ENCODE measurements around the gene RFX8.

RFX8 gene

DNA sequence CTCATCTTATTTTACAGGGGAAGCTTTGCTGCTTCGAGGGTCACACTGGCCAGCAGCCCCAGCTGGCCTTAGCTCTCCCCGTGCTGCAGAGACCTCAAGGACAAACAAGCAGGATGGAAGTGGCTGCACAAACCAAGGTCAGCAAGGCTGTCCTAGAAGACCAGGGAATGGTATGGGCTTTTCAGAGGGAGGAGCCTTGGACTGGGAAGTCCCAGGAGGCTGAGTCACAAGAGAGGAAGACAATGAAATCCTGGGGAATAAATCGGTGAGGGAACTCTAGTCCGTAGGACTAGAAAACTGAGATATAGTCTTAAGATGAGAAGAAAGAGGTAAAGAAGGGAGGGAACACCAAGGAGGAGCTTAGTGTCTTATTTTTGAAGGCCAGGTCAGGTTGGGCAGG is 103.3 kb downstream of the RFX8 start:
- TF ChIP-seq, protein P1, sequence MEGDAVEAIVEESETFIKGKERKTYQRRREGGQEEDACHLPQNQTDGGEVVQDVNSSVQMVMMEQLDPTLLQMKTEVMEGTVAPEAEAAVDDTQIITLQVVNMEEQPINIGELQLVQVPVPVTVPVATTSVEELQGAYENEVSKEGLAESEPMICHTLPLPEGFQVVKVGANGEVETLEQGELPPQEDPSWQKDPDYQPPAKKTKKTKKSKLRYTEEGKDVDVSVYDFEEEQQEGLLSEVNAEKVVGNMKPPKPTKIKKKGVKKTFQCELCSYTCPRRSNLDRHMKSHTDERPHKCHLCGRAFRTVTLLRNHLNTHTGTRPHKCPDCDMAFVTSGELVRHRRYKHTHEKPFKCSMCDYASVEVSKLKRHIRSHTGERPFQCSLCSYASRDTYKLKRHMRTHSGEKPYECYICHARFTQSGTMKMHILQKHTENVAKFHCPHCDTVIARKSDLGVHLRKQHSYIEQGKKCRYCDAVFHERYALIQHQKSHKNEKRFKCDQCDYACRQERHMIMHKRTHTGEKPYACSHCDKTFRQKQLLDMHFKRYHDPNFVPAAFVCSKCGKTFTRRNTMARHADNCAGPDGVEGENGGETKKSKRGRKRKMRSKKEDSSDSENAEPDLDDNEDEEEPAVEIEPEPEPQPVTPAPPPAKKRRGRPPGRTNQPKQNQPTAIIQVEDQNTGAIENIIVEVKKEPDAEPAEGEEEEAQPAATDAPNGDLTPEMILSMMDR (IDR thresholded peaks at IDR 0.05; ENCODE audit: low read depth, low read length, missing control alignments): no peak
- no peak overlapping the region for H3K4me3 ChIP-seq (ENCODE audit: low read depth, low read length)
- no peak for DNase-seq (ENCODE audit: low read depth)

DNA sequence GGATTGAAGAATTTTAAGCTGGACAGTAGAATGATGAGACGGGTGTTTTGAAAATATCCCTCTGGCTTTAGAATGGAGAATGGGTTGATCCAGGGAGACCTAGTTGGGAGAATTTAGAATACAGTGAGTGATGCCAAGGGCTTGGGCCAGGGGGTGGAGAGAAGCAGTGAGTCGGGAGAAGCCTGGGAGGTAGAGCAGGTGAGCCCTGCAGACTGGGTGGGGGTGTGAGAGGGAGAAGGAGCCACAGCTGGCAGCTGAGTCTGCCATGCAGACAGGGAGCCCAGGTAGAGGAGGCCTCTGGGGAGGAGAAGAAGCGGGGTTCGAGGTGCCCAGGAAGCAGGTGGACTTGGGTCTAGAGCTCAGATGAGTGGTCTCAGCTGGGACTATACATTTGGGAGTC is 105.8 kb downstream of the RFX8 start:
- no peak for DNase-seq (ENCODE audit: low read depth)
- TF ChIP-seq, protein P1 (IDR thresholded peaks at IDR 0.05; ENCODE audit: low read depth, low read length, missing control alignments): no peak
- no peak overlapping the region for H3K4me3 ChIP-seq (ENCODE audit: low read depth, low read length)

DNA sequence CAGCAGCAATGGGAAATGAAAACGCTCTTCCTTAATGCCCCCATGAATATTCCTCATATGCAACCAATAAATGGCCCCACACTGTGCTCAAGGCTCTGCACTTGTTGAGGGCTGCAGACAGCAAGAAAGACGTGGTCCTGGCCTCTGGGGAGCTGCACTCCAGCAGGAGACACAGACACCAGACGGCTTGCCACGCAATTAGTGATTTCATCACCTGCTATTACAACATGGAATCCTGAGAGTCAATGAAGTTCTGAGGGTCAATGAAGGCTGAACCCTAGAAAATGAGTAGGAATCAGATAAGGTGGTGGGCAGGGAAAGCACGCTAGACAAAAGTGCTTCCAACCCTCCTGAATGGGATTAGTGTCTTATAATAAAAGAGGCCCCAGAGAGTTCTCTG is 106.5 kb downstream of the RFX8 start:
- H3K4me3 ChIP-seq (ENCODE audit: low read depth, low read length): no peak overlapping the region
- TF ChIP-seq, protein P1 (IDR thresholded peaks at IDR 0.05; ENCODE audit: low read depth, low read length, missing control alignments): no peak
- DNase-seq (ENCODE audit: low read depth): no peak

DNA sequence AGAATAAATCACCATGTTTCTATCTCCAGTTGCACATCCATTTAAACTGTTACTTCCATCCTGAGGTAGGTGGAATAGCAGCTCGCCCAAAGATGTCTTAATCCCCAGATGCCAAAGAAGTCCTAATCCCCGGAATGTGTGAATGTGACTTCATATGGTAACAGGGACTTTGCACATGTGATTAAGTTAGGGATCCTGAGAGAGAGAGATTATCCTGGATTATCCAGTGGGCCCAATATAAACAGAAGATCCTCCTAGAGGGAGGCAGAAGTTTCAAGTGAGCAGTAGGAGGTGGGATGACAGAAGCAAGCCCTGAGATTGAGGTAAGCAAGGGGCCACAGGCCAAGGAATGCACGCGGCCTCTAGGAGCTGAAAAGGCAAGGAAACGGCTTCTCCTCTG is 107.4 kb downstream of the RFX8 start:
- TF ChIP-seq, protein P1 (IDR thresholded peaks at IDR 0.05; ENCODE audit: low read depth, low read length, missing control alignments): no peak
- no peak overlapping the region for H3K4me3 ChIP-seq (ENCODE audit: low read depth, low read length)
- no peak for DNase-seq (ENCODE audit: low read depth)

DNA sequence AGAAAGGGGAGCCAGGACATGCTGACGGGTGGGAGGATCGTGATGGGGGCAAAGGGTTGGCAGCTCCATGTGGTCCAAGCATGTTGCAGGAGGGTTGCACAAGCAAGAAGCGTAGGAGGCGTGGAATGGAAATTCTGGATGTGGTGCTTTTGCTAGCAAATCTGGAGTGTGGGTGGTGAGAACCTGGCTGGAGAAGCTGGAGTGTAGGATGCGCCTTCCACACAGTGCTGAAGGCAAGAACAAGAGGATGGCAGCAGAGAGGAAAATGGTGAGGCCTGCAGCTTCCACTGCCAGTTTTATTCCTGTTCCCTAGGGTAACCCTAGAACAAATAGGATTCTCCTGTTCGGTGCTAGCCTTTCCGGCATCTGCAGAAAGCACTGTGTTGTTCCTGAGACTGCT is 110.0 kb downstream of the RFX8 start:
- TF ChIP-seq, protein P1 (IDR thresholded peaks at IDR 0.05; ENCODE audit: low read depth, low read length, missing control alignments): no peak
- DNase-seq (ENCODE audit: low read depth): no peak
- H3K4me3 ChIP-seq (ENCODE audit: low read depth, low read length): no peak overlapping the region

DNA sequence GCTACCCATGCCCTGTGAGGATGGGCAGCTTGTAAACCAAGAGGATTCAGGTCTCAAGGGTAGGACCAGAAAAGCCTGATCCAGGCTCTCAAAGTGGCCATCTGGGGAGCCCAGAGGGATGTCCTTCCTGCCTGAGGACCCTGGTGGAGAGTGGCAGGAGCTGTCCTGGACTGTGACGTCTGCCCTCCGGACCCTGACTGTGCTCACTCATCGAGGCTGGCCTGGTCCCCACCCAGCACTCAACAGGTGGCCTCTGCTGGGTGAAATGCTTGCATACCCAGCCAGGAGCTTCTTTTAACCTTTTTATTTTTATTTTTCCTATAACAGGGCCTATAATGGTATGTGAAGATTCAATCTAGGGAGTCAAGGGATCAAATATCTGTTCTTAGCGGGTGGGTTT is 112.1 kb downstream of the RFX8 start:
- TF ChIP-seq, protein P1 (IDR thresholded peaks at IDR 0.05; ENCODE audit: low read depth, low read length, missing control alignments): no peak
- H3K4me3 ChIP-seq (ENCODE audit: low read depth, low read length): no peak overlapping the region
- DNase-seq (ENCODE audit: low read depth): no peak

DNA sequence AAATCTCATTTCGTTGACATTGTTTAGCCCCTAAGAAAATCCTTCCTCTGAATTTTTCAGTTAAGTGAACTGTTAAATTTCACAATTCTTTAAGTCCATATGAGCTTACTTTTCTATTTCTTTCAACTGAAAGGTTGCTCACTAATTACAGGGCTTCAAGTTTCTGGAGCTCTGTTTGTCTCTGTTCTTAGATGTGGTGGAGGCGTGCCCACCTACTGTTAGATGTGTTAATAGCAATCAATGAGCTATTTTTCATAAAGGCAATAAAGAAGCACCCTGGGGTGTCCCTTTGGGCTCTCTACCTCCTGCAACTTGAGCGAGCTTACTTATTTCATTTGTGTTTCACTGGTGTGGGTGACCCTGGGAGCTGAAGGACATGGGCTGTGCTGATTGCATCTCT is 112.6 kb downstream of the RFX8 start:
- DNase-seq (ENCODE audit: low read depth): no peak
- TF ChIP-seq, protein P1 (IDR thresholded peaks at IDR 0.05; ENCODE audit: low read depth, low read length, missing control alignments): no peak
- no peak overlapping the region for H3K4me3 ChIP-seq (ENCODE audit: low read depth, low read length)
